Kidney (tissue), 14 donors: ENCODE data around the gene CNIH3. TPM values are rescaled to one million over a fixed set of nuclear protein-coding genes. Genes with fewer than 3 reads are reported as not detected.

ENCODE experiments used
- DNase-seq, 5 donors: peaks; one replicate each; pipeline ENCODE4 v3.0.0-alpha.2; 2013 to 2020
- FAIRE-seq: peaks from 2 replicates; lab custom pipeline; 2012; peaks lifted over from hg19 to GRCh38; lab: Jason Lieb, UNC
- H3K27ac ChIP-seq, 2 donors: one replicate each; pipeline ENCODE4 v1.7.0; 2013; ENCODE audit warnings: low read depth in 2 of 2, low read length in 2 of 2, inconsistent platforms in 1 of 2
- H3K27me3 ChIP-seq: one replicate; pipeline ENCODE4 v1.7.1; 2013; ENCODE audit warnings: low read length, inconsistent platforms; ENCODE audit not compliant: control insufficient read depth, insufficient read depth
- H3K36me3 ChIP-seq, 3 donors: one replicate each; pipeline versions ENCODE4 v1.7.0 to v1.7.1; 2013; ENCODE audit warnings: low read length in 3 of 3, control low read depth in 1 of 3, inconsistent platforms in 1 of 3; ENCODE audit not compliant: insufficient read depth in 3 of 3, control insufficient read depth in 2 of 3
- H3K4me1 ChIP-seq, 3 donors: one replicate each; pipeline versions ENCODE4 v1.7.0 to v1.7.1; 2013; ENCODE audit warnings: low read length in 3 of 3, inconsistent platforms in 1 of 3, low read depth in 1 of 3; ENCODE audit not compliant: control insufficient read depth in 2 of 3, insufficient read depth in 2 of 3
- H3K4me3 ChIP-seq, 3 donors: one replicate each; pipeline versions ENCODE4 v1.7.0 to v1.8.1; 2013; ENCODE audit warnings: low read length in 3 of 3, control low read depth in 1 of 3, inconsistent platforms in 1 of 3
- H3K9ac ChIP-seq, 3 donors: one replicate each; pipeline versions ENCODE4 v1.7.0 to v1.7.1; 2013; ENCODE audit warnings: low read length in 3 of 3, control low read depth in 1 of 3, inconsistent platforms in 1 of 3
- H3K9me3 ChIP-seq, 3 donors: one replicate each; pipeline versions ENCODE4 v1.7.0 to v1.7.1; 2013; ENCODE audit warnings: low read length in 3 of 3, control low read depth in 1 of 3, inconsistent platforms in 1 of 3; ENCODE audit not compliant: control insufficient read depth in 2 of 3, insufficient read depth in 1 of 3
- CTCF ChIP-seq: IDR thresholded peaks from 3 replicates; pipeline ENCODE4 v1.5.1; 2012; ENCODE audit warnings: mild to moderate bottlenecking, moderate library complexity, borderline replicate concordance; ENCODE audit not compliant: insufficient read depth; ENCODE audit errors: extremely low read depth
- intact Hi-C: fragments of 100-400 bp; cut with DNase I; formaldehyde crosslinking; loops from one replicate; pipeline ENCODE4 v1.11.1; 2022
- polyA plus RNA-seq: library from polyadenylated mRNA; stranded (reverse); fragments of 350-450 nt; fragmentation: Illumina TruSeq; extraction: RNeasy Lipid Tissue Mini Kit (QIAGEN cat#74804); gene quantifications from one replicate; pipeline ENCODE4 v1.2.3, GENCODE V29; 2014; ENCODE audit warnings: low read depth, low replicate concordance; ENCODE audit not compliant: insufficient read depth
- total RNA-seq: library from RNA; stranded (reverse); fragmentation: NEBNext Ultra II Directional; extraction: Animal tissue kit (Norgen Biotek cat#: 25700); gene quantifications from one replicate; pipeline ENCODE4 v1.2.1, GENCODE V29; 2021
- donor health status: control.
- donor health status: control.
- donor health status: control.
- donor health status: control.
- donor health status: control.
- donor health status: DM: yes; HTN: yes; CAD: no.
- donor health status: Normal renal cell carcinoma (clear cell type).

CNIH3 gene
- total and polyA plus RNA-seq, 2 donors from 2014 or later: 4.3 to 7.6 TPM

- no peak for FAIRE-seq
Measured at GRCh38 chr1:224721000-224721399, 104.9 kb downstream of the CNIH3 start.

GRCh38 chr1:224722838-224723237 lies 106.7 kb downstream of the CNIH3 start:
- no peaks in the 10 kb centered on the region for H3K27me3 ChIP-seq
- H3K4me1 ChIP-seq: no peaks in the 10 kb centered on the region
- TF ChIP-seq CTCF: no peak
- no peaks in the 10 kb centered on the region for H3K9me3 ChIP-seq
- H3K27ac ChIP-seq: no peak overlapping the region
- no peak overlapping the region for H3K4me3 ChIP-seq
- intact Hi-C loops: no loop called here
- no peak overlapping the region for H3K9ac ChIP-seq
- FAIRE-seq: no peak
- H3K36me3 ChIP-seq: no peaks in the 10 kb centered on the region
- DNase-seq: no peak

More at GRCh38 chr1:224721000-224721399, 104.9 kb downstream of the CNIH3 start:
- H3K27ac ChIP-seq: no peak overlapping the region
- H3K4me3 ChIP-seq: no peak overlapping the region
- no peak overlapping the region for H3K9ac ChIP-seq
- H3K27me3 ChIP-seq: no peaks in the 10 kb centered on the region
- H3K36me3 ChIP-seq: no peaks in the 10 kb centered on the region
- intact Hi-C loops: no loop called here
- TF ChIP-seq CTCF: no peak
- H3K4me1 ChIP-seq: no peaks in the 10 kb centered on the region
- DNase-seq: no peak
- no peaks in the 10 kb centered on the region for H3K9me3 ChIP-seq

GRCh38 chr1:224724566-224724965 lies 108.4 kb downstream of the CNIH3 start:
- intact Hi-C loops: no loop called here
- Histone ChIP-seq H3K27me3 (no peaks in the 10 kb centered on the region), H3K4me3 (no peak overlapping the region), H3K9me3 (no peaks in the 10 kb centered on the region), H3K36me3 (no peaks in the 10 kb centered on the region), H3K9ac (no peak overlapping the region), H3K4me1 (no peaks in the 10 kb centered on the region), H3K27ac (no peak overlapping the region)
- TF ChIP-seq CTCF: no peak
- FAIRE-seq: no peak
- DNase-seq: no peak

GRCh38 chr1:224726441-224727182 lies 110.5 kb downstream of the CNIH3 start:
- Histone ChIP-seq H3K36me3 (no peaks in the 10 kb centered on the region), H3K4me3 (no peak overlapping the region), H3K4me1 (no peaks in the 10 kb centered on the region), H3K9me3 (no peaks in the 10 kb centered on the region), H3K27ac (no peak overlapping the region), H3K27me3 (no peaks in the 10 kb centered on the region), H3K9ac (no peak overlapping the region)
- no peak for FAIRE-seq
- TF ChIP-seq CTCF: no peak
- intact Hi-C loops: no loop called here
- no peak for DNase-seq
